Endometrial microvascular endothelial cells (primary cell): ENCODE results near the gene TSSK2. TPM values are rescaled to one million over a fixed set of nuclear protein-coding genes. Genes with fewer than 3 reads are reported as not detected.
"Not testable (repeated sequence)": the region's sequence is repeated elsewhere in the genome, so short reads cannot be mapped to it uniquely, and the experiment has no call there.

Experiments used
- in situ Hi-C: cut with HindIII; loops from 2 replicates; pipeline ENCODE4 v1.10.0; 2017; ENCODE audit warnings: low sequenced_read_pairs, low pct_unique_long_range_greater_than_20kb; ENCODE audit errors: inconsistent ontology term
- total RNA-seq: library from RNA; depleted of rRNA; stranded (reverse); fragments of >200 nt; gene quantifications from one replicate; pipeline ENCODE4 v1.2.3, GENCODE V29; 2015; ENCODE audit errors: inconsistent ontology term

The TSSK2 gene
- total RNA-seq, 1 donor from 2014 or later = not detected

DNA sequence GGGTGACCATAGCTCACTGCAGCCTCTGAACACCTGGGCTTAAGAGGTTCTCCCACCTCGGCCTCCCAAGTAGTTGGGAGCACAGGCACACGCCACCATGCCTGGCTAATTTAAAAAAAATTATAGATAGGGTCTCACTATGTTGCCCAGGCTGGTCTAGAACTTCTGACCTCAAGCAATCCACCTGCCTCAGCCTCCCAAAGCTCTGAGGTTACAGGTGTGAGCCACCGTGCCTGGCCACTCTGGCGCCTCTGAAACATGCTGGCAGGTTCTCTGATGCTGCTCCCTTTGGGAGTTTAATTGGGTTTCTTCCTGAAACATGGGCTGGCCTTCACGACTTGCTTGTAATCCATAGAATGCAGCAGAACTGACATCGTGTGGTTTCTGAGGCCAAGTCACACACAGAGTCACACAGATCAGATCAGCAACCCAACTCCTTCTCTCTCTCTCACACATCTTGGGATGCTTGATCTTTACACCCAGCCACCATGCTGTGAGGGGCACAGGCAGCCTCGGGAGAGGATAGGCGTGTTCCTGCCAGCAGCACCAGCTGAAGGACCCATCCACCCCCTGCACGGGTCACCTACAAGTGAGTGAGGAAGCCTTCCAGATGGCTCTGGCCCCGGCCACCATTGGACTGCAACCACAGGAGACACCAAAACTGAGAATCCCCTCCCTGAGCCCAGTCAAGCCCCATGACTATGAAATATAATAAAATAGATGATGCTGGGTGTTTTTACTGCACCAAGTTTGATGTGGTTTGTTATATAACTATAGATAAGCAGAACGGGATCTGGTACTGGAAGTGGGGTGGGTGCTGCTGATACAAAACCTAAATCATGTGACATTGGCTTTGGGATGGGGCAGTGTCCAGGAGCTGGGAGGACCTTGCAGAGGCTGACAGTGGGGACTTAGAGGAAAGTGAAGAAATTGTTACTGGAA, 22.1 kb downstream of the TSSK2 start:
- in situ Hi-C loops = no loop called here

DNA sequence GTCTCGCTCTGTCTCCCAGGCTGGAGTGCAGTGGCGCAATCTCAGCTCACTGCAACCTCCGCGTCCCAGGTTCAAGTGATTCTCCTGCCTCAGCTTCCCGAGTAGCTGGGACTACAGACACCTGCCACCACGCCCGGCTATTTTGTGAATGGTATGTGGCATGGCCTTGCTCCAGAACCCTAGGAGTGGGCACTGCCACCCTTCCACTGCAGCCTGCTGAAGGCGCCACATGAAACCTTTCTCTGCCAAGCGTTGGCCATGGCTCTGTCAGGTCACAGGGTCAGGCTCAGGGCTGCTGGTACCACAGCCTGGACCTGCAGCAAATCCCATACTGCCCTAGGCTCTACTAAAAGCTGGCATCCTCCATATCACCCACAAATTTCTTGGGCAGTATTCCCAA, 25.0 kb downstream of the TSSK2 start:
- in situ Hi-C loops = not testable (repeated sequence)

DNA sequence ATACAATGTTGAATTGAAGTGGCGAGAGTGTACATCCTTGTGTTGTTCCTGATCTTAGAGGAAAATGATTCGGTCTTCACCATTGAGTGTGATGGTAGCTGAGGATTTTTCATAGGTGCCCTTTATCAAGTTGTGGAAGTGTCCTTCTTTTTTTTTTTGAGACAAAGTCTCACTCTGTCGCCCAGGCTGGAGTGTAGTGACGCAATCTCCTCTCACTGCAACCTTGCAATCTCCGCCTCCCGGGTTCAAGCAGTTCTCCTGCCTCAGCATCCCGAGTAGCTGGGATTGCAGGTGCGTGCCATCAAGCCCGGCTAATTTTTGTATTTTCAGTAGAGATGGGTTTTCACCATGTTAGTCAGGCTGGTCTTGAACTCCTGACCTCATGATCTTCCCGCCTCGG, 27.5 kb downstream of the TSSK2 start:
- in situ Hi-C loops = not testable (repeated sequence)

DNA sequence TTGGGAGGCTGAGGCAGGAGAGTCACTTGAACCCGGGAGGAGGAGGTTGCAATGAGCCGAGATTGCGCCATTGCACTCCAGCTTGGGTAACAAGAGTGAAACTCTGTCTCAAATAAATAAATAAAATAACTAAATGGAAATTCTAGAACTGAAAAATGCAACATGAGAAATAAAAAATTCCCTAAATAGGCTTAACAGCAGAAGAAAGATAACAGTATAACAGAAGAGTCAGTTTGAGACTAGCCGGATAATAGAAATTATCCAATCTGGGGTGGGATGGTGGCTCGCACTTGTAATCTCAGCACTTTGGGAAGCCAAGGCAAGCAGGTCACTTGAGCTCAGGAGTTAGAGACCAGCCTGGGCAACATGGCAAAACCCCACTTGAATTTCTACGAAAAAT, 33.3 kb downstream of the TSSK2 start:
- in situ Hi-C loops = no loop called here

DNA sequence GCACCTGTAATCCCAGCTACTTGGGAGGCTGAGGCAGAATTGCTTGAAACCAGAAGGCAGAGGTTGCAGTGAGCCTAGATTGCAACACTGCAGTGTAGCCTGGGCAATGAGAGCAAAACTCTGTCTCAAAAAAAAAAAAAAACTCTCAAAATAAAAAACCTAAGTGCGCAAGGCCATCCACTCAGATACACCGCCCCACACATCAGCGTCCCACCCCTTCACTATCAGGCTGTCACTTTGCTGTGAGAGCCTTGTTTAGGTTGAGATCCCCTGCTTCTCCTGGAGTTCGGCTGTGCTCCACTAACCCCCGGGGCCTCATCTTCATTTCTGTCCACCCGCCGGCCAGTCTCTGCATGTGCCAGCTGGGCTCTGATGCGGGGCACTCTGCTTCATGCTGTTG, 35.3 kb downstream of the TSSK2 start:
- in situ Hi-C loops = no loop called here

DNA sequence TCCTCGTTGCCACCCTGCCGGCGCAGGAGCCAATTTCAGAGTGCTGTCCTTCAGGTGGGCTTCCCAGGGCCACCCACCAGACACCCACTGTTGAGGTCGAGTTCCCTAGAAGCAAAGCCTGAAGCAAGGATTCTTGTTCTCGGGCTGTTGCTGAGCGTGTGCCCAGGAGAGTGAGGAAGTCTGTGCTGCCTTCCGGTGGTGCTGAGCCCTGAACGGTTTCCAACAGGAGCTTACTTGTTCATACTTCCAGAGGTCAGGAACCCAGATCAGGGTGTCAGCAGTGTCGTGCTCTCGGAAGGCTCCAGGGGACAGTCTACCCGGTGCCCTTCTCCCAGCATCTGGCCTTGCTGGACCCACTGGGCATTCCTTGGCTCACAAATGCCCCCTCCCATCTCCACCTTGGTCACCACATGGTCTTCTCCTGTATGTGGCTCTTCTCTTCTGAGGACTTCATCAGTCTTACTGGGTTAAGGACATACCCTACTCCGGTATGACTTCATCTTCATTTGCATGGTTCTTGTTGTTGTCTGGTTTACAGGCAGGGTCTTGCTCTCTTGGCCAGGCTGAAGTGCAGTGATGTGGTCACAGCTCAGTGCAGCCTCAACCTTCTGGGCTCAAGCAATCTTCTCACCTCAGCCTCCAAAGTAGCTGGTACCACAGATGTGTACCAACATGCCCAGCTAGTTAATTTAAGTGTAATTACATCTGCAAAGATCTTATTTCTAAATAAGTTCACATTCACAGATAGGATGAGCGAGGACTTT, 36.2 kb downstream of the TSSK2 start:
- in situ Hi-C loops = no loop called here

DNA sequence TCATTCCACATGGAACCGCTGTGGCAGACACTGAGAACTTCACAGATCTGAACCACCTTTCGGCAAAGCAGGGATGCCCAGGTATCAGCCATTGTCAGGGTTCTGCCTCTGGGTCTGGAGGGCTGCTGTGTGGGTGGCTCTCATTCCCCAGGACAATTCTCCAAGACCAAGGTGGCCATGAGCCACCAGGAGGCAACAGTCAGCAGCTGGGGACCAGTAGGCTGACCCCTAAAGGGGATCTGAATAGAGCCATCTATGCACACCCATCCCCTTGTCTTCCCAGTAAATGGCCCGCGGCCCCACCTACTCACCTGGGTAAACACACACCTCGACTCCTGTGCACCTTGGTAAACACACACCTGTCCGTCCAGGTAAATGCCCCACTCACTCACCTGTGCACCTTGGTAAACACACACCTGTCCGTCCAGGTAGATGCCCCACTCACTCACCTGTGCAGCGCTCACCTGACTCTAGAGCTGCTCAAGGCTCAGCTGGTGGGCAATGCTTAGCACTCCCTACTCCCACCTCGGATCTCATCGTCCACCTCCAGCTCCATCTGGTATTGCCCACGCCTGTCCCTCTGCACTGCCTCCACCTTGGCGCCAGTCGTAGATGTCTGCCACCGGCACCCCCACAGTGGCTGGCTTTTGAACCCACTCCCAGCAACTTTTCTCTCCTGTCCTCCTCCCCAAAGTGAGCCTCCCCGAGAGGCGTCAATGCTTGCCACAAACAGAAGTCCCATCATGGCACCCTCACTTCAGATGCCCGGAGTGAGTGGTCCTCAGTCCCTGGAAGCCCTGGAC, 37.2 kb downstream of the TSSK2 start:
- in situ Hi-C loops = no loop called here

DNA sequence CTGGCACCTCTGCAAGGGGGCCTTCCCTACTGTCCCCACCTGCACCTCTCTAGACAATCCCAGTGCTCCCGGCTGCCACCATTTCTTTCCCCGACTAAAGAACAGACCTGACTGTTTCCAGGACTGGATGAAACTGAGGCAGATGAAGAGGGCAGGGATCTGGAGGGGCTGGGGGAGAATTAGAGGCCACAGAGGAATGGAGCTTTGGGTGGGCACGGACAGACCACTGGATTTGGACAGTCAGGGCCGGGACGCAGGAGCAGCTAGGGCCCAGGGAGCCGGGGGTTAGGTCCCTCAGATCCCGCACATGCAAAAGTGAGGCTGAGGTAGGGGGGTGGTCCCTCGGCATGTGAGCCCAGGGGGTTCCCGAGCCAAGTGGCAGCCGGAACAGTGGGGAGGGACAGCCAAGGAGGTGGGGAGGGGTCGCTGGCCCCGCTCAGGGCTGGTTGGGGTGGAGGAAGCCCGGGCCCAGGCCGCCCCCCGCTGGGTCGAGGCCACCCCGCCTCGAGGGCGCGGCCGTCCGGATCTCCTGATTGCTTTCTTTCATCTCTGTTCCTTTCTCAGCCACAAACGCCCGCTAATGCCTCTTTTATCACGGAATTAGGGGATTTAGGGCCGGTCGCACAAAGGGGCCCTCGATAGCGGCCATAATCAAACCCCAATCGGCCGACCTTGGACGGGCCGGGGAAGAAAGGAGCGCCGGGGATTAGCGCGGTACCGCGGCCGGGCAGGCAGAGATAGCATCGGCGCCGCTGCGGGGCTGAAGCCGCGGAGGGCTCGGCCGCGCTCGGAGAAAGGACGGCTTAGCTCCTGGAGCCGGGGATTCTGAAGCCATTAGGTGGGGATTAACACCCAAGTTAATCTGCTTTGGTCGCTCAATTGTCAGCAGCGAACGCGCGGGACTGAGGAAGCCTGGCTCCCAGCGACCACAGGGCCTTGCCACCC, 38.2 kb downstream of the TSSK2 start:
- in situ Hi-C loops = no loop called here

DNA sequence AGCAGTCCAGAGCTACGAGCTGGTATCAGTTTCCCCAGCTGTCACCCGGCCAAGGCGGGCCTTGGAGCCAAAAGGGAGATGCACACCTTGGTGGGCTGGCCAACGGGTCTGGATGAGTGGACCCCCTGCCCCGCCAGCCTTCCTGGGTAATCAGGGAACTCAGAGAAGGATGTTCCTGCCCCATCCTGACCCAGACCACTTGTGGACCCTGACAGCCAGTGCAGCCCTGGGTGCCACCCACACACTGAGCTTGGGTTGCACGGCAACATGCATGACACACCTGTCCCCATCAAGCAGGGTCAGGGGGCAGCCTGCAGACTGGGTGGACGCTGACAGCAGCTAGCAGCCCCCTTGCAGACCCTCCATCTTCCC, 38.8 kb downstream of the TSSK2 start:
- in situ Hi-C loops = no loop called here

DNA sequence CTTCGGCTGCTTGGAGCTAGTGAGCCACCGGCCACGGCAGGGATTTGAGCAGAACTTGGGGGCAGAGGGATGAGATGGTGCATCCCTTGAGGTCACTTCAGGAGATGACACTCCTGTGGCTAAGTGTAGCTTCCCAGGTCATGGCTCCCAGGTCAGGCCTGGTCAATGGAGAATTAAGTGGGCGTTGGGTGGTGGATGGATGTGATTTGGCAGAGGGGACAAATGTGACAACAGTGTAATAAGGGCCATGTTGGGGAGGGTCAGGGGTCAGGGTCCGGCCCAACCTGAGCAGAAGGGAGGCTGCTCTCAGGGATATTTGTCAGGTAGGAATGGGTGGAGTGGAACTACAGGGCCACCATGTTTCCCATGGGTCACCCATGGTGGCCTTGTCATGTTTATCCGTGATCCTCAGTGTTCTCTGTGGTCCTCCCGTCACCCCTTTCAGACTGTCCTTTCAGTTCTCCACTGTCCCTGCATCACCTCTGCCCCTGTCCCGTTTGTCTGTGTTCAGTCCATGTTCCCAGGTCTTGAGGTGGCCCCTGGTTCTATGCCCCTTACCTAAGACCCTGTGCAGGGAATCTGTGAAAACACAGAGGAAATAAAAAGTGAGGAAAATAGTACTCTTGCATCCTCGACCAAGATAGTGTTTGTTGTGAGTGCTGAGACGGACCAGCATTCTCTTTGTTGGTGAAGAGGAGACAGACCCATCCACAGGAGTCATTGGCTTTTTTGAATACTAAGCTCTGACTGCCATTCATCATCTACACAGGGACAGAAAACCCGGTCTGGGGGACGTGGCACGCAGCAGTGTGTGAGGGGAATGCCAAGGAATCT, 41.3 kb downstream of the TSSK2 start:
- in situ Hi-C loops = no loop called here

DNA sequence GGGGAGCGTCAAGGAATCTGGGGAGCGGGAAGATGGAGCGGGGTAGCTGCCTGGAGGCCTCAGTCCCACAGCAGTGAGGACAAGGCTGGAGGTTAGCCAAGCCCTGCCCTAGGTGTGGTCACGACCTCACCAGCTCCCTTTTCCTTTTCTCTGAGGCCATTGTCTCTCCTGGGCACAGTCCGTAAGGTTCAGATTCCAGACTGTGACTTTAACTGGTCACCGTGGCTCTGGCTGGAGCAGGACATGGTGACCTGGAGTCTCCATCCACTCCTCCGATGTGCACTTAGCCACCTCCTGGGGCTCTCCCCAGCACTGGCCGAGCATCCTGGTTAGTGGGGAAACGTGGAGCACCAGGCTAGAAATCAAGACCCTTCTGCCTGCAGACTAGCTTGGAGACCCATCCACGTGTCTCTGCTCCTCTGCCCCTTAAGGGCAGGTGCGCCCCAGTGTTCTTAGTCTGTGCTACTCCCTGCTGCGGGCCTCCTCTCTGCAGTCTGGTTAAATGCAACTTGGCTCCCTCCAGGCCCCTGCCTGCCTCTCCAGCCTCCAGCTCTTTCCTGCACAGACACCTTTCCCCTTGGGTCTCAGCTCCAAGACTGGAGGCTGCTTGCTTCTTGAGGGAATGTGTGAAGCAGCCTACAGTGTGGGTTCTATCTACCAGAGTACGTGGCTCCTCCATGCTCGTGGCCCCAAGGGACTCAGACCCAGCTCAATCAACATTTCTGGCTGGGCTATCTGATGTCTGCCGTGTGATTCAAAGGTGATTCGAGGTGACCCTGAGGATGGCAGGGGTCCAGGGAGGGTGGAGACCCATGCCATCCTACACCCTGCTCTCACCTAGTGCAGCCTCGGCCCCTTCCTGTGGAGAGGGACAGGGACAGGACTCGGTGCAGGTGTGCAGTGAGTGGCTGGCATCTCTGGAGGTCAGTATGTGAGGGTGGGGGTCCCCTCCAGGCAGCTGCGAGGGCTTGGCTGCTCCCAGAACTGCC, 42.2 kb downstream of the TSSK2 start:
- in situ Hi-C loops = no loop called here

DNA sequence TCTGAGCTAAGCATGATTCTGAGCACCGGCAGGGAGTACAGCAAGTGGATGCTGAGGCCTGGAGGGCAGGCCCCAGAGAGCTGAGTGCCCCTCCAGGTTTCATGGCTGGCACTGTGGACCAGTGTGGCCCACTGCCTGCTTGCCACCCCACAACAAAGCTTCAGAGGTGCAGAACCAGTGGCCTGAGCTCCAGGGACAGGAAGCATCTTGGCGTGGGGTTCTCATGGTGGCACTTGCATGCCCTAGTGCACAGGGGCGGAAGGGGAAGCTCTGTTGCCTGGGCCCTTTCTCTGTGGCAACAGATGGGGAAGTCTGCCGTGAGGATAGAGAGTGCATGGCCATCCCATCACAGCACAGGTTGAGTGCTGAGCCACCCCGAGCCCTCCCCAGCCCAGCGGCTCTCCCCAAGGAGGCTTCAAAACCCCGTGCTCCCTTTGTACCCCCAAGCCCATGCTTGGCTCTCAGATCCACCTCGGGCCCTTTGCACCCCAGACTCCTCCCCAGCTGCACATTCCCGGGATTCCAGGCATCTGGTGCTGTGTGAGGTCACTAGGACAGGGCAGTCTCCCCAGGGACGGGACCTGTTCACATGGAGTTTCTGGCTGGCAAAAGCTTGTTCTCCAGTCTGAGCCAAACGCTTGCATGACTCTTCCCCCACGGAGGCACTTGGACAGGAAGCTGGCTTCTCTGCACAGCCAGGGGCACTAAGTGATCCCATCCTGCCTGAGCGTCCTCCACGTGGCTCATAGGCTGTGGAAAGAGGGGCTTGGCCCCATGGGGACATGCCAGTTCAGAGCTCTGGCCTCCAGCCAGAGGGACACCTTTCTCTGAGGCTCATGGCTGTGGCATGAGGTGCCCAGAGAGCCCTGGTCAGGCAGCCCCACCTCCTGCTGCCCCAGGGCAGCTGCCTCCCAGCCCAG, 43.3 kb downstream of the TSSK2 start:
- in situ Hi-C loops = no loop called here

DNA sequence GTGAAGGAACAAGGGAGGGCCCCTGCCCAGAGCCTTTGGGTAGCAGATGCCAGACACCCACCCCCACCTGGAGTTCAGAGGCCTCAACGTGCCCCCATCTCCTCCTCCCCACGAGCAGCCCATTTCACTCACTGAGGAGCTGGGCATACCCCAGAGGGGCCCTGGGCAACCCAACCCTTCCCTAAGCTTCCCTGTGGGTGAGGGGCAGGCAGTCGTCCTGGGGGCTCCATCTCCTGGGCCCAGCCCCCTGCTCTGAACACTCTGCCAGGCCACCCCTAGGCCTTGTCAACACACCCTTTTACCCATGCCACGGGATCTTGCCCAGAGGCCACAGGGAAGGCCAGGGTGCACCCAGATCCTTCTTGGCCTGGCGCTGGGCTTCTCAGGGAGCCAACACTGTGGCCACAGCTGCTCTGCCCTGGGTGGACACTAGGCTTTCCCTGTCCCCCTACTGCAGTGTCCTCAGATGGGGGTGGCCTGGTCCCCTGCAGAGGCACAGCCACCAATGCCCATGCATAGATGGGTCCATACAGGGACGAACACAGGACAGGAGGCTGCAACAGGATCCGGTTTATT, 44.0 kb downstream of the TSSK2 start:
- in situ Hi-C loops = no loop called here

DNA sequence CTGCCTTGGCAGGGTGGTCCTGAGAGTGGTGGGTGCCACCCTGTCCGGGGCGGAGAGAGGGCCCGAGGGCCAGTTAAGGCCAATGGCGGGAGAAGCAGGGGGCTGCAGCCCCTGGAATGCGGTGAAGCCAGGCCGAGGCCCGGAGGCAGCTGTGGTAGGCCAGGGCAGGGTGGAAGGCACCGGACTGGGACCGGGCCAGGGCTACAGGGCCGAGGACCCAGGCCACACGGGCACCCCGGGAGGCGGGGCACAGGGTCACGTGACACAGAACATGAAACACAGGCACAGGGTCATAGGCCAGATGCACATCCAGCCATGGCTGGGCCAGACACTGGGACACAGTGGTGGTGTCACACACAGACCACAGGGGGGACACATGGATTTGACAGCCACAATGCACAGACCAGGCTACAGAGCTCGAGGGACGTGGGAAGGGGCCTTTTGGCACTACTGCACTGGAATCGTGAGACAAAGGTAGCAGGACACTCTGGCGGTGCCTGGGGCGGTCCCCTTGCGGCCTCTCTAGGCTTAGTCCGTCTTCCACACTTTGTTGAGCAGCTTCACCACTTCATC, 44.6 kb downstream of the TSSK2 start:
- in situ Hi-C loops = no loop called here

DNA sequence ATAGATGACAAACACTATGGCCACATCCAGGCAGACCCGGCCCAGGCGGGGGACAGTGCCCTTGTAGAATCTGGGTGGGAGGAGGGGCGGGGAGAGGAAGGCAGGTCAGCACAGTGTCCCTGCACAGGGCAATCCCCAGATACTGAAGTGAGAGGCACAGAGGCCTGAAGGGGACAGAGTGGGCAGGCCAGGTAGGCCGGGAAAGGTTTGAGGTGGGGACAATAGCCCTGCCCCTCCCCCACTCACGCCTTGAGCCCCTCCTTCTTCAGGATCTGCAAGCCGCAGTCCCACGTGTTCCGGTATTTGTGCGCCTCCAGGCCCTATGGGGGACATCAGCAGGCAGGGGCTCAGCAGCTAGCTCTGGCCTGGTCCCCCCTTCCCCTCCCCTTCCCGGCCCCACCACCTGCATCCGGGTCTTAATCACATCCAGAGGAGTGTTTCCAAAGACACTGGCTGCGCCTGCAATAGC, 45.1 kb downstream of the TSSK2 start:
- in situ Hi-C loops = no loop called here
